SK-N-MC (cell line): ENCODE measurements around the gene AOPEP.

Source experiments
- EZH2 ChIP-seq: fragments of 200-600 bp; sonication (generic); IDR thresholded peaks from one replicate; pipeline ENCODE4 v1.6.1; 2017; ENCODE audit warnings: antibody characterized with exemption
- POLR2AphosphoS5 ChIP-seq: IDR thresholded peaks from 2 replicates; pipeline ENCODE4 v1.6.1; 2012; ENCODE audit warnings: mild to moderate bottlenecking, low read depth, low read length, borderline replicate concordance

- TF ChIP-seq POLR2AphosphoS5 (no peak), EZH2 (no peak)
Measured at GRCh38 chr9:95055334-95055850, 328.9 kb downstream of the AOPEP start.
